Thymus (tissue), 11 donors: ENCODE data around the gene CDS1. TPM values are rescaled to one million over a fixed set of nuclear protein-coding genes. Genes with fewer than 3 reads are reported as not detected.

Experiments
- DNase-seq, 9 donors: peaks; one replicate each; pipeline ENCODE4 v3.0.0-alpha.2; 2013; ENCODE audit warnings: low spot score in 9 of 9, low read depth in 6 of 9, missing footprints in 1 of 9
- H3K27ac ChIP-seq, 2 donors: one replicate each; pipeline ENCODE4 v1.5.1; 2013; ENCODE audit warnings: control low read depth in 1 of 2, low read depth in 1 of 2, low read length in 1 of 2, mild to moderate bottlenecking in 1 of 2, moderate library complexity in 1 of 2
- H3K27me3 ChIP-seq, 2 donors: one replicate each; pipeline ENCODE4 v1.5.1; 2013; ENCODE audit warnings: low read length in 1 of 2; ENCODE audit not compliant: control insufficient read depth in 2 of 2, insufficient read depth in 1 of 2
- H3K36me3 ChIP-seq, 2 donors: one replicate each; pipeline ENCODE4 v1.5.1; 2013; ENCODE audit warnings: low read length in 1 of 2, mild to moderate bottlenecking in 1 of 2, moderate library complexity in 1 of 2; ENCODE audit not compliant: control insufficient read depth in 2 of 2, insufficient read depth in 2 of 2
- H3K4me1 ChIP-seq, 2 donors: one replicate each; pipeline ENCODE4 v1.5.1; 2013; ENCODE audit warnings: low read length in 2 of 2; ENCODE audit not compliant: control insufficient read depth in 2 of 2, insufficient read depth in 2 of 2
- H3K4me3 ChIP-seq, 2 donors: one replicate each; pipeline ENCODE4 v1.5.1; 2013; ENCODE audit warnings: low read length in 2 of 2, control low read depth in 1 of 2, mild to moderate bottlenecking in 1 of 2
- H3K9me3 ChIP-seq, 2 donors: one replicate each; pipeline ENCODE4 v1.5.1; 2013; ENCODE audit warnings: low read length in 1 of 2, mild to moderate bottlenecking in 1 of 2; ENCODE audit not compliant: control insufficient read depth in 2 of 2, insufficient read depth in 1 of 2
- WGBS: extraction: QIAGEN DNeasy Blood & Tissue Kit; methylation state at CpG from one replicate; pipeline ENCODE4 v1.1.7; 2013; 5-methylcytosine and 5-hydroxymethylcytosine counted together
- polyA plus RNA-seq: library from polyadenylated mRNA; stranded (reverse); fragments of 200-250 nt; gene quantifications from one replicate; pipeline ENCODE4 v1.2.3, GENCODE V29; 2013
- total RNA-seq: library from RNA; stranded (reverse); fragments of 120-200 nt; gene quantifications from one replicate; pipeline ENCODE4 v1.2.4, GENCODE V29; 2013
- donor health status: healthy.

Gene CDS1
- total and polyA plus RNA-seq, 2 donors: 2.0 to 10.2 TPM

DNA sequence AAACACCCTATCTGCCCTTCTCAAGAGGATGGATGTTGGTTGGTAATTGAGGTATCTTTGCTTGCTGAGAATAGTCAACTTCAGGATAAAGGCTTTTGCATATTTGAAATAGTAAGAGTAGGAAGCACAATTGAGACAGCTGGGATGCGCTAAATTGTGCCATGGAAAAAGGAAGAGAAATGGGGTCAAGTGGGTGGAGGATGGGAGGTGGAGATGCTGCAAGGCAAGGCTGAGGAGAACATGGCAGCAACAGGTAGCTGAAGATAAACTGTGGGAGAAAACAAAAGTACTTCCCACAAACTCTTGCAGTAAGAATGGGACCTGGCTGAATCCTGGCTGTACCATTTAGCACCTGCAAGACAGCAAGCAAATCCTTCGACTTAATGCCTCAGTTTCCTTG lies 13.9 kb upstream of the CDS1 start:
- DNase-seq: no peak
- WGBS: 98% methylated on average over 2 of the region's 2 CpGs
- Histone ChIP-seq H3K27me3 (no peaks in the 10 kb centered on the region), H3K9me3 (no peaks in the 10 kb centered on the region), H3K36me3 (no peaks in the 10 kb centered on the region), H3K4me3 (no peak overlapping the region), H3K4me1 (no peaks in the 10 kb centered on the region), H3K27ac (no peak overlapping the region)

GRCh38 chr4:84573385-84574068 lies 9.4 kb upstream of the CDS1 start:
- Histone ChIP-seq H3K9me3 (no peaks in the 10 kb centered on the region), H3K27ac (no peak overlapping the region), H3K27me3 (no peaks in the 10 kb centered on the region), H3K36me3 (no peaks in the 10 kb centered on the region), H3K4me1 (no peaks in the 10 kb centered on the region), H3K4me3 (no peak overlapping the region)
- no peak for DNase-seq
- WGBS: 85% methylated on average over 4 of the region's 4 CpGs

DNA sequence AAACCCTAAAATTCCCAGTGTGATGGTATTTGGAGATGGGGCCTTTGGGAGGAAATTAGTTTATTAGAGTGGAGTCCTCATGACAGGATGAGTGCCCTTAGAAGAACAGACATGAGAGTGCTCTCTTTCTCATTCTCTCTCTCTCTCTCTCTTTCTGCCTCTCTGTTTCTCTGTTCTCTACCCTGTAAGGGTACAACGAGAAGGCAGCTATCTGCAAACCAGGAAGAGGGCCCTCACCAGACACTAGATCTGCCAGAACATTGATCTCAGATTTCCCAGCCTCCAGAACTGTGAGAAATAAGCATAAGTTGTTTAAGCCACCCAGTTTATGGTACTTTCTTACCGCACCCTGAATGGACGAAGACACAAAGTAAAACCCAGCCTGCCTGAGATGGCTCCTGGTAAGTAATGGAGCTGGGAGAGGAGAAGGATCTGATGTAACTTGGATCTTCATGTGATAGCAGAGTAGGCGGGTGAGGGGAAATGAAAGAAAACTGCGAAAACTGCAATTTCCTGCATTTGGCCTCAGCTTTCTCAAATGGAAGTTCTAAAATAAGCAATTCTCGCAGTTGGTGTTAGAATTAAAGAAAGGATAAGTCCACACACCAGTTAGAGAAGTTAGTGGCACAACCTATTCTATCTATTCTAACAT lies 8.7 kb upstream of the CDS1 start:
- Histone ChIP-seq H3K4me1 (no peaks in the 10 kb centered on the region), H3K27me3 (no peaks in the 10 kb centered on the region), H3K4me3 (no peak overlapping the region), H3K36me3 (no peaks in the 10 kb centered on the region), H3K27ac (no peak overlapping the region), H3K9me3 (no peaks in the 10 kb centered on the region)
- WGBS: 91% methylated on average over 6 of the region's 6 CpGs
- DNase-seq: no peak

- peaks cover 5 to 13% of the 10 kb centered on the region in 2 donors for H3K4me1 ChIP-seq
- peaks cover 24 to 31% of the 10 kb centered on the region in 2 donors for H3K27me3 ChIP-seq
- no peak overlapping the region for H3K4me3 ChIP-seq
- no peak overlapping the region for H3K27ac ChIP-seq
- WGBS: 75% methylated on average over 4 of the region's 4 CpGs
- peak in 1 of 9 donors; percentile 24 for DNase-seq
- peaks cover 0 to 1% of the 10 kb centered on the region in 2 donors for H3K9me3 ChIP-seq
- H3K36me3 ChIP-seq: no peaks in the 10 kb centered on the region
These were observed 4.2 kb upstream of the CDS1 start for GRCh38 chr4:84578540-84579402.

DNA sequence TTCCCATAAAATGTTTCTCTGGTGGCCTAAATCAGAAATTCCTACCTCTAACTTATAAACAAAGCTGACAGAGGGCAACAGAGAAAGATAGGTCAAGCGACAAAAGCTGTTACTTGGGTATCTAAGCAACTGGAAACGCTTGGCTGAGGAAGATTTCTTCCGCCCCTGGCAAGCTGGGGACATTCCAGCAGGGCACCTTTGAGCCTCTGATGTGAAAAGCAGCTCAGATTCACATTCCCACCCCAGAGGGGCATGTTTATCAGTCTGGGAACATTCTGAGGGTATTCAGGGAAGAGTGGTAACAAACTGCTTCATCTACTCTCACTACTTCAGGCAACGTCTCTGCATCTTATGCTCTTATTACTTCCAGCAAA lies 3.5 kb upstream of the CDS1 start:
- H3K27ac ChIP-seq: no peak overlapping the region
- WGBS: 94% methylated on average over 4 of the region's 4 CpGs
- H3K4me1 ChIP-seq: peaks cover 5 to 13% of the 10 kb centered on the region in 2 donors
- H3K36me3 ChIP-seq: no peaks in the 10 kb centered on the region
- H3K9me3 ChIP-seq: peaks cover 0 to 1% of the 10 kb centered on the region in 2 donors
- peaks cover 28 to 37% of the 10 kb centered on the region in 2 donors for H3K27me3 ChIP-seq
- H3K4me3 ChIP-seq: no peak overlapping the region
- no peak for DNase-seq

GRCh38 chr4:84582302-84582987 lies 482 bp upstream of the CDS1 start:
- H3K9me3 ChIP-seq: peaks cover 0 to 1% of the 10 kb centered on the region in 2 donors
- peak overlapping the region in 1 of 2 donors; percentile 80 for H3K27ac ChIP-seq
- H3K4me1 ChIP-seq: peaks cover 5 to 13% of the 10 kb centered on the region in 2 donors
- peaks cover 36 to 56% of the 10 kb centered on the region in 2 donors for H3K27me3 ChIP-seq
- WGBS: 1% methylated on average over 56 of the region's 56 CpGs
- peak; percentile 38 to 88 (median 76) for DNase-seq
- no peaks in the 10 kb centered on the region for H3K36me3 ChIP-seq
- H3K4me3 ChIP-seq: peak overlapping the region; percentile 11 to 56

- Histone ChIP-seq H3K4me1 (peaks cover 5 to 13% of the 10 kb centered on the region in 2 donors), H3K36me3 (no peaks in the 10 kb centered on the region), H3K27ac (no peak overlapping the region), H3K4me3 (peak overlapping the region; percentile 37 to 56), H3K27me3 (peaks cover 36 to 56% of the 10 kb centered on the region in 2 donors), H3K9me3 (peaks cover 0 to 1% of the 10 kb centered on the region in 2 donors)
- 19% methylated on average over 16 of the region's 16 CpGs for WGBS
- DNase-seq: peak in 1 of 9 donors; percentile 12
These were observed 1.0 kb downstream of the CDS1 start for GRCh38 chr4:84583876-84584380.

- no peak for DNase-seq
- H3K27ac ChIP-seq: no peak overlapping the region
- peaks cover 5 to 13% of the 10 kb centered on the region in 2 donors for H3K4me1 ChIP-seq
- peaks cover 0 to 1% of the 10 kb centered on the region in 2 donors for H3K9me3 ChIP-seq
- no peak overlapping the region for H3K4me3 ChIP-seq
- peaks cover 36 to 54% of the 10 kb centered on the region in 2 donors for H3K27me3 ChIP-seq
- no peaks in the 10 kb centered on the region for H3K36me3 ChIP-seq
These were observed 2.3 kb downstream of the CDS1 start for GRCh38 chr4:84585251-84585650.
